BLaER1 treated with 17β-estradiol and CSF1 and Interleukin-3, amounts not matched to agents 10 nM and 100 nM (cell line): ENCODE measurements around the gene MT1H.
"Not testable (repeated sequence)": the region's sequence is repeated elsewhere in the genome, so short reads cannot be mapped to it uniquely, and the experiment has no call there.

Experiments used
- H3K27ac ChIP-seq, 11 experiments: shearing (Covaris generic); formaldehyde crosslinking; 2 replicates each; pipeline ENCODE4 v1.8.1; 2022
- H3K27me3 ChIP-seq, 11 experiments: shearing (Covaris generic); formaldehyde crosslinking; 2 replicates each; pipeline ENCODE4 v1.8.1; 2022
- H3K36me3 ChIP-seq, 11 experiments: shearing (Covaris generic); formaldehyde crosslinking; 2 replicates each; pipeline ENCODE4 v1.8.1; 2022
- H3K4me1 ChIP-seq, 10 experiments: shearing (Covaris generic); formaldehyde crosslinking; 2 replicates each; pipeline ENCODE4 v1.8.1; 2022
- H3K4me2 ChIP-seq, 11 experiments: shearing (Covaris generic); formaldehyde crosslinking; 2 replicates each; pipeline ENCODE4 v1.8.1; 2022
- H3K4me3 ChIP-seq, 10 experiments: shearing (Covaris generic); formaldehyde crosslinking; 2 replicates each; pipeline ENCODE4 v1.8.1; 2022
- H3K9ac ChIP-seq, 11 experiments: shearing (Covaris generic); formaldehyde crosslinking; 2 replicates each; pipeline ENCODE4 v1.8.1; 2022
- H3K9me3 ChIP-seq, 11 experiments: shearing (Covaris generic); formaldehyde crosslinking; replicated peaks in 1 of 11; 2 replicates each; pipeline ENCODE4 v1.8.1; 2022
- H4K20me1 ChIP-seq, 11 experiments: shearing (Covaris generic); formaldehyde crosslinking; 2 replicates each; pipeline ENCODE4 v1.8.1; 2022
- Cebpa-rat ChIP-seq, 11 experiments: shearing (Covaris generic); IDR thresholded peaks; 2 replicates each; pipeline ENCODE4 v1.8.1; 2022

MT1H gene

GRCh38 chr16:56711862-56712261 lies 42.2 kb downstream of the MT1H start:
- Histone ChIP-seq H3K36me3 (no peaks in the 10 kb centered on the region), H3K4me3 (no peak overlapping the region), H3K4me1 (peaks cover 0 to 22% (median 13%) of the 10 kb centered on the region in 10 experiments; a peak in 15 of 20 replicates), H4K20me1 (no peaks in the 10 kb centered on the region), H3K4me2 (no peak overlapping the region), H3K27ac (no peak overlapping the region), H3K27me3 (no peaks in the 10 kb centered on the region), H3K9me3 (no peaks in the 10 kb centered on the region), H3K9ac (no peak overlapping the region)
- TF ChIP-seq Cebpa-rat (IDR thresholded peaks at IDR 0.05) = no peak

- no peak for TF ChIP-seq Cebpa-rat (IDR thresholded peaks at IDR 0.05)
- no peak overlapping the region for H3K4me3 ChIP-seq
- no peak overlapping the region for H3K4me2 ChIP-seq
- no peaks in the 10 kb centered on the region for H3K9me3 ChIP-seq
- H4K20me1 ChIP-seq = no peaks in the 10 kb centered on the region
- no peaks in the 10 kb centered on the region for H3K27me3 ChIP-seq
- peaks cover 0 to 21% (median 10%) of the 10 kb centered on the region in 10 experiments; a peak in 15 of 20 replicates for H3K4me1 ChIP-seq
- no peak overlapping the region for H3K9ac ChIP-seq
- no peaks in the 10 kb centered on the region for H3K36me3 ChIP-seq
- no peak overlapping the region for H3K27ac ChIP-seq
These were observed 44.2 kb downstream of the MT1H start for GRCh38 chr16:56713794-56714193.

GRCh38 chr16:56715126-56715525 lies 45.5 kb downstream of the MT1H start:
- no peak overlapping the region for H3K27ac ChIP-seq
- no peak for TF ChIP-seq Cebpa-rat (IDR thresholded peaks at IDR 0.05)
- no peaks in the 10 kb centered on the region for H4K20me1 ChIP-seq
- no peak overlapping the region for H3K4me2 ChIP-seq
- no peak overlapping the region for H3K4me3 ChIP-seq
- H3K9me3 ChIP-seq = no peaks in the 10 kb centered on the region
- H3K4me1 ChIP-seq = peaks cover 0 to 13% (median 4%) of the 10 kb centered on the region in 10 experiments; a peak in 6 of 20 replicates
- H3K36me3 ChIP-seq = no peaks in the 10 kb centered on the region
- H3K9ac ChIP-seq = no peak overlapping the region
- no peaks in the 10 kb centered on the region for H3K27me3 ChIP-seq

- no peaks in the 10 kb centered on the region for H3K36me3 ChIP-seq
- no peak overlapping the region for H3K27ac ChIP-seq
- H3K4me1 ChIP-seq = peaks cover 0 to 10% (median 3%) of the 10 kb centered on the region in 10 experiments; a peak in 6 of 20 replicates
- no peak overlapping the region for H3K4me3 ChIP-seq
- H3K9ac ChIP-seq = no peak overlapping the region
- H3K9me3 ChIP-seq = no peaks in the 10 kb centered on the region
- no peaks in the 10 kb centered on the region for H3K27me3 ChIP-seq
- no peaks in the 10 kb centered on the region for H4K20me1 ChIP-seq
- peak overlapping the region in 1 of 11 experiments; percentile 16; a peak in 1 of 22 replicates for H3K4me2 ChIP-seq
- no peak for TF ChIP-seq Cebpa-rat (IDR thresholded peaks at IDR 0.05)
These were observed 47.1 kb downstream of the MT1H start for GRCh38 chr16:56716761-56717160.

GRCh38 chr16:56717532-56717931 lies 47.9 kb downstream of the MT1H start:
- H3K36me3 ChIP-seq, H3K27ac ChIP-seq, H3K4me3 ChIP-seq, H3K9ac ChIP-seq, H3K27me3 ChIP-seq, H3K9me3 ChIP-seq, H4K20me1 ChIP-seq: not testable (repeated sequence)
- Histone ChIP-seq H3K4me2 (peak overlapping the region in 5 of 11 experiments; percentile 16 to 35 (median 24); a peak in 6 of 22 replicates), H3K4me1 (peaks cover 0 to 10% (median 3%) of the 10 kb centered on the region in 10 experiments; a peak in 6 of 20 replicates)
